Measurements from ENCODE around the gene CEP164. TPM values are rescaled to one million over a fixed set of nuclear protein-coding genes. Genes with fewer than 3 reads are reported as not detected.

CEP164 gene
- total and polyA plus RNA-seq, 2 of the 4 experiments (the other 2 are of a cell fraction), result 23.3 to 26.9 TPM

DNA sequence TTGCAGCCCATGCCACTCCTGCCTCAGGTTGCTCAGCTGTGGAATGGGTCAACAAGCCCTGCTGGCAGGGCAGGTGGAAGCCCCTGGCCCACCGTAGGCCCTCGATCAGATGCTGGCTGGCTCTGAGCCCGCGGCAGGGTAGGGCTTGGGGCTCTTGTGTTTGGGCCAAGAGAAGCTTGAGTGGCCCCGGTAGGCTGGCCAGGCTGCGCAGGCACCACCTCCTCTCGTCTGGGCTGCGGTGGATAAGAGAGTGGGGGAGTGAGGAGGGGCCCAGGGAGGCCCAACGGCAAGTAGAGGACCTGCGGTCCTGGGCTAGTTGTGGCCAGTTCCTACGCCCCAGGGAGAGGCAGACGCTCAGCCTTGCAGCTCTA is 115.2 kb downstream of the CEP164 start:
- Histone ChIP-seq H4K8ac (ENCODE audit: low read depth in 2 of 2, low read length in 2 of 2) (no peak overlapping the region), H3K4ac (ENCODE audit: low read depth, low read length) (no peak overlapping the region), H4K91ac (ENCODE audit: insufficient read depth, low read depth, low read length) (no peak overlapping the region), H3K27me3 (ENCODE audit: control insufficient read depth, insufficient read depth, low read length) (peaks cover 52% of the 10 kb centered on the region), H2AFZ (replicated peaks; ENCODE audit: low read length, poor library complexity) (no peak overlapping the region), H4K5ac (ENCODE audit: low read depth, low read length) (no peak overlapping the region), H3K14ac (replicated peaks; ENCODE audit: low read depth, low read length) (no peak overlapping the region), H2AK9ac (replicated peaks; ENCODE audit: low read depth, low read length, poor library complexity) (no peak overlapping the region), H3K23ac (ENCODE audit: low read depth, low read length) (no peak overlapping the region), H3K56ac (ENCODE audit: extremely low read depth, insufficient read depth, low read length) (no peak overlapping the region), H3K9me3 (ENCODE audit: control insufficient read depth, insufficient read depth, low read length) (no peaks in the 10 kb centered on the region), H2BK20ac (ENCODE audit: low read depth, low read length) (no peak overlapping the region), H3K36me3 (ENCODE audit: control insufficient read depth, insufficient read depth, low read length) (no peaks in the 10 kb centered on the region), H3K4me2 (ENCODE audit: low read depth, low read length) (no peak overlapping the region), H2BK15ac (ENCODE audit: low read depth, low read length) (no peak overlapping the region), H3K27ac (ENCODE audit: insufficient read depth, low read length) (no peak overlapping the region), H3K18ac (ENCODE audit: low read depth, low read length) (no peak overlapping the region), H2BK120ac (ENCODE audit: low read depth, low read length) (no peak overlapping the region), H3K9me1 (ENCODE audit: insufficient read depth, low read length) (no peaks in the 10 kb centered on the region), H3K4me1 (ENCODE audit: control insufficient read depth, insufficient read depth, low read length) (no peaks in the 10 kb centered on the region), H2BK5ac (ENCODE audit: low read depth, low read length, poor library complexity, severe bottlenecking) (no peak overlapping the region), H3K4me3 (ENCODE audit: insufficient read depth, low read depth, low read length) (no peak overlapping the region), H4K20me1 (ENCODE audit: insufficient read depth, low read length) (no peaks in the 10 kb centered on the region; the same call in 1 of the 2 replicates), H2AK5ac (ENCODE audit: low read depth, low read length) (no peak overlapping the region), H3K79me1 (ENCODE audit: low read depth in 1 of 2, low read length in 2 of 2) (no peaks in the 10 kb centered on the region), H3K9ac (ENCODE audit: low read depth, low read length) (no peak overlapping the region)
- no peak for ATAC-seq (ENCODE audit: low read depth)
- DNase-seq, result no peak
- no TSS peak for BruUV-seq (replicated peaks)
- WGBS, 2 experiments (ENCODE audit: extremely low coverage in 2 of 2, insufficient read length in 1 of 2), result no CpG with 5 or more reads among the region's 12 CpGs
- POLR2A ChIA-PET (ENCODE audit: unreplicated experiment), result no interaction called here
- TF ChIP-seq RCOR1 (IDR thresholded peaks at IDR 0.05; ENCODE audit: insufficient replicate concordance, low read length) (no peak), NFE2L2 (IDR thresholded peaks at IDR 0.05; ENCODE audit: low read depth, low read length) (no peak), POLR2A (IDR thresholded peaks at IDR 0.05; ENCODE audit: low read depth, low read length) (no peak), FOS (IDR thresholded peaks at IDR 0.05; ENCODE audit: low read depth, low read length) (no peak), RAD21 (IDR thresholded peaks at IDR 0.05; ENCODE audit: low read length) (no peak), MAFK (IDR thresholded peaks at IDR 0.05; ENCODE audit: low read depth, low read length) (no peak), BHLHE40 (IDR thresholded peaks at IDR 0.05; ENCODE audit: low read depth, low read length) (no peak), CEBPB (IDR thresholded peaks at IDR 0.05; ENCODE audit: low read depth, low read length) (no peak), RFX5 (IDR thresholded peaks at IDR 0.05; ENCODE audit: low read depth, low read length) (no peak), USF2 (IDR thresholded peaks at IDR 0.05; ENCODE audit: low read depth, low read length) (no peak), ELK1 (IDR thresholded peaks at IDR 0.05; ENCODE audit: borderline replicate concordance, low read depth, low read length) (no peak), MXI1 (IDR thresholded peaks at IDR 0.05; ENCODE audit: borderline replicate concordance, low read depth, low read length) (no peak), MAZ (IDR thresholded peaks at IDR 0.05; ENCODE audit: borderline replicate concordance, low read depth, low read length) (no peak), SMC3 (IDR thresholded peaks at IDR 0.05; ENCODE audit: low read depth, low read length) (no peak), CHD1 (IDR thresholded peaks at IDR 0.05; ENCODE audit: low read depth, low read length) (no peak)
- TF ChIP-seq, protein P1, sequence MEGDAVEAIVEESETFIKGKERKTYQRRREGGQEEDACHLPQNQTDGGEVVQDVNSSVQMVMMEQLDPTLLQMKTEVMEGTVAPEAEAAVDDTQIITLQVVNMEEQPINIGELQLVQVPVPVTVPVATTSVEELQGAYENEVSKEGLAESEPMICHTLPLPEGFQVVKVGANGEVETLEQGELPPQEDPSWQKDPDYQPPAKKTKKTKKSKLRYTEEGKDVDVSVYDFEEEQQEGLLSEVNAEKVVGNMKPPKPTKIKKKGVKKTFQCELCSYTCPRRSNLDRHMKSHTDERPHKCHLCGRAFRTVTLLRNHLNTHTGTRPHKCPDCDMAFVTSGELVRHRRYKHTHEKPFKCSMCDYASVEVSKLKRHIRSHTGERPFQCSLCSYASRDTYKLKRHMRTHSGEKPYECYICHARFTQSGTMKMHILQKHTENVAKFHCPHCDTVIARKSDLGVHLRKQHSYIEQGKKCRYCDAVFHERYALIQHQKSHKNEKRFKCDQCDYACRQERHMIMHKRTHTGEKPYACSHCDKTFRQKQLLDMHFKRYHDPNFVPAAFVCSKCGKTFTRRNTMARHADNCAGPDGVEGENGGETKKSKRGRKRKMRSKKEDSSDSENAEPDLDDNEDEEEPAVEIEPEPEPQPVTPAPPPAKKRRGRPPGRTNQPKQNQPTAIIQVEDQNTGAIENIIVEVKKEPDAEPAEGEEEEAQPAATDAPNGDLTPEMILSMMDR (conservative IDR thresholded peaks at IDR 0.05; ENCODE audit: low read depth, low read length), result no peak
- intact Hi-C loops (cut with micrococcal nuclease) (loop anchor here (1.0 kb wide), 1 partner anchor 374 kb away; no protein-coding TSS in a partner anchor), dilution Hi-C loops (cut with HindIII; ENCODE audit: low sequenced_read_pairs, unreplicated experiment) (no loop called here), in situ Hi-C loops (cut with MboI; ENCODE audit: low sequenced_read_pairs) (loop anchor here (10.0 kb wide), 1 partner anchor 362 kb away; no protein-coding TSS in a partner anchor)
- CTCF ChIA-PET, result interaction anchor here (0.8 to 1.7 kb wide), 2 partner anchors 17 to 178 kb away, joined by 3 to 4 read pairs; no protein-coding TSS in a partner anchor

All from IMR-90 (cell line).